GM12878 (cell line): Measurements from ENCODE around the gene TOP2B. TPM values are rescaled to one million over a fixed set of nuclear protein-coding genes. Genes with fewer than 3 reads are reported as not detected.

Experiments
- CBX3 ChIP-seq: fragments of 200-600 bp; sonication (generic); IDR thresholded peaks from 2 replicates; pipeline ENCODE4 v1.6.1; 2016; ENCODE audit warnings: low read depth, borderline replicate concordance
- CEBPB ChIP-seq, 2 experiments: fragments of 150-350 bp in 1 of 2; IDR thresholded peaks; 2 replicates each; pipeline ENCODE4 v1.6.1; 2012 to 2014; ENCODE audit warnings: low read depth in 2 of 2, low read length in 2 of 2, borderline replicate concordance in 1 of 2, inconsistent platforms in 1 of 2
- CEBPZ ChIP-seq: fragments of 150-350 bp; IDR thresholded peaks from 2 replicates; pipeline ENCODE4 v1.6.1; 2016; ENCODE audit warnings: low read depth, low read length
- DPF2 ChIP-seq: fragments of 450-650 bp; IDR thresholded peaks from 2 replicates; pipeline ENCODE4 v1.6.1; 2017; ENCODE audit warnings: mild to moderate bottlenecking
- EGR1 ChIP-seq, 2 experiments: IDR thresholded peaks; 1 replicate in 1 of 2; 2 replicates in 1 of 2; pipeline ENCODE4 v1.6.1; 2011 to 2012; ENCODE audit warnings: low read depth in 2 of 2, low read length in 2 of 2, borderline replicate concordance in 1 of 2, mild to moderate bottlenecking in 1 of 2, moderate library complexity in 1 of 2
- IKZF1 ChIP-seq: fragments of 450-650 bp; conservative IDR thresholded peaks from 2 replicates; pipeline ENCODE4 v1.6.1; 2017; ENCODE audit warnings: antibody characterized with exemption, mild to moderate bottlenecking
- KAT2A ChIP-seq: conservative IDR thresholded peaks from 2 replicates; pipeline ENCODE4 v1.6.1; 2011; ENCODE audit warnings: low read depth, low read length; ENCODE audit not compliant: control insufficient read depth
- NFXL1 ChIP-seq: fragments of 450-650 bp; IDR thresholded peaks from 2 replicates; pipeline ENCODE4 v1.6.1; 2017; ENCODE audit warnings: antibody characterized with exemption, mild to moderate bottlenecking, borderline replicate concordance
- NR2C2 ChIP-seq: IDR thresholded peaks from 2 replicates; pipeline ENCODE4 v1.6.1; 2011; ENCODE audit warnings: borderline replicate concordance, low read depth; ENCODE audit not compliant: control insufficient read depth, insufficient read length
- POLR2A ChIP-seq: IDR thresholded peaks from 2 replicates; pipeline ENCODE4 v1.6.1; 2011; ENCODE audit warnings: low read depth, mild to moderate bottlenecking, low read length
- POLR2AphosphoS5 ChIP-seq: IDR thresholded peaks from 2 replicates; pipeline ENCODE4 v1.6.1; 2011; ENCODE audit warnings: mild to moderate bottlenecking, low read length, inconsistent platforms
- POU2F2 ChIP-seq: IDR thresholded peaks from 3 replicates; pipeline ENCODE4 v1.6.1; 2011; ENCODE audit warnings: low read depth, mild to moderate bottlenecking, low read length, borderline replicate concordance
- RELA ChIP-seq: fragments of 450-650 bp; IDR thresholded peaks from 2 replicates; pipeline ENCODE4 v1.8.0; 2014; ENCODE audit warnings: borderline replicate concordance; ENCODE audit not compliant: partially characterized antibody
- SMAD1 ChIP-seq: fragments of 450-650 bp; IDR thresholded peaks from 2 replicates; pipeline ENCODE4 v1.6.1; 2018; ENCODE audit warnings: mild to moderate bottlenecking, low read depth; ENCODE audit not compliant: partially characterized antibody
- SMAD5 ChIP-seq: IDR thresholded peaks from 2 replicates; pipeline ENCODE4 v1.6.1; 2016; ENCODE audit warnings: antibody characterized with exemption, low read depth
- TCF3 ChIP-seq: IDR thresholded peaks from 2 replicates; pipeline ENCODE4 v1.6.1; 2012; ENCODE audit warnings: low read depth, mild to moderate bottlenecking, low read length, borderline replicate concordance; ENCODE audit not compliant: insufficient read depth
- TCF7 ChIP-seq: IDR thresholded peaks from 2 replicates; pipeline ENCODE4 v1.6.1; 2014; ENCODE audit warnings: antibody characterized with exemption, borderline replicate concordance
- USF1 ChIP-seq: IDR thresholded peaks from 2 replicates; pipeline ENCODE4 v1.6.1; 2011; ENCODE audit warnings: borderline replicate concordance, low read depth, mild to moderate bottlenecking, moderate library complexity, mixed read lengths, low read length; ENCODE audit not compliant: insufficient read depth; ENCODE audit errors: extremely low read length
- YBX1 ChIP-seq: fragments of 450-650 bp; IDR thresholded peaks from 2 replicates; pipeline ENCODE4 v1.6.1; 2016; ENCODE audit warnings: antibody characterized with exemption
- ZSCAN29 ChIP-seq: fragments of 450-650 bp; IDR thresholded peaks from 2 replicates; pipeline ENCODE4 v1.6.1; 2017; ENCODE audit warnings: mild to moderate bottlenecking, moderate library complexity
- polyA plus RNA-seq, 11 experiments: library from polyadenylated mRNA; depleted of rRNA in 4 of 11; unstranded in 6 of 11; stranded (reverse) in 5 of 11; fragments of >200 nt; fragmentation: Nextera tagmentation in 4 of 11; fragmentation: Illumina TruSeq in 1 of 11; extraction: Ambion mirVana in 4 of 11; extraction: Trizol in 1 of 11; gene quantifications; 1 replicate in 1 of 11; 2 replicates in 10 of 11; pipeline versions ENCODE4 v1.2.1 to v1.2.3, GENCODE V29; 2011 to 2016; ENCODE audit warnings: inconsistent platforms in 2 of 11, missing spikeins in 2 of 11, low read depth in 1 of 11
- total RNA-seq, 4 experiments: library from RNA; depleted of rRNA in 3 of 4; stranded (reverse); fragments of >200 nt in 3 of 4; fragmentation: Illumina TruSeq in 1 of 4; extraction: Trizol in 1 of 4; gene quantifications; 2 replicates each; pipeline versions ENCODE4 v1.2.1 to v1.2.3, GENCODE V29; 2013 to 2021
- TF ChIP-seq, protein P1 (sequence below): fragments of 150-350 bp; IDR thresholded peaks from 2 replicates; pipeline ENCODE4 v1.6.1; 2014; ENCODE audit warnings: mild to moderate bottlenecking, low read depth, low read length
- TF ChIP-seq, protein P2 (sequence below): IDR thresholded peaks from 2 replicates; pipeline ENCODE4 v1.6.1; 2012; ENCODE audit warnings: low read depth, low read length, improper control_type of control experiment
- TF ChIP-seq, protein P3 (sequence below): fragments of 450-650 bp; IDR thresholded peaks from 2 replicates; pipeline ENCODE4 v1.6.1; 2018; ENCODE audit warnings: borderline replicate concordance, mild to moderate bottlenecking; ENCODE audit not compliant: partially characterized antibody

The TOP2B gene
- total and polyA plus RNA-seq, 10 of the 15 experiments (the other 5 are each of a cell fraction or from before 2014, with no cell fraction given), result 28.6 to 134 (median 83.4) TPM

DNA sequence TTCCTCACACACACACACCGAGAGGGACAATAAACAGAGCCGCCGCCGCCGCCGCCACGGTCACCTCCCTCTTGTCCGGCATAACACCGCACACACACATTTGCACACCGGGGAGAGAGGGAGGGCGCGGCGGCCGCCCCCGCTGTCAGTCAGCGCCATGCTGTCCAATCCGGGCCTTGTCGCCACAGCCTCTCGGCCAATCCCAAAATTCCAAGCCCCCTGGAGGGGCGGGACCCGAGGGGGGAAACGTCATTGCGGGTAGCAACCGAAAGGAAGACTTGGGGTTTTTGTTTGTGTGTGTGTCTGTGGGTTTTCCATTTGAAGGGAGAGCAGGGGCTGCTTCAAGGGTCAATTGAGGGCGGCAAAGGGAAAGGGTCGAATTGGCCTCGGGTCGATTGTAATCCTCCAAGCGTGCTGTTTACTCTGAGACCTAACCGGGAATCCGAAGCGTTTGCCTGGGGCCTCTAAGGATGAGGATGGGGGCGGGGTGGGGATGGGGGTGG lies at the start of gene TOP2B (continued):
- TF ChIP-seq, protein P1, sequence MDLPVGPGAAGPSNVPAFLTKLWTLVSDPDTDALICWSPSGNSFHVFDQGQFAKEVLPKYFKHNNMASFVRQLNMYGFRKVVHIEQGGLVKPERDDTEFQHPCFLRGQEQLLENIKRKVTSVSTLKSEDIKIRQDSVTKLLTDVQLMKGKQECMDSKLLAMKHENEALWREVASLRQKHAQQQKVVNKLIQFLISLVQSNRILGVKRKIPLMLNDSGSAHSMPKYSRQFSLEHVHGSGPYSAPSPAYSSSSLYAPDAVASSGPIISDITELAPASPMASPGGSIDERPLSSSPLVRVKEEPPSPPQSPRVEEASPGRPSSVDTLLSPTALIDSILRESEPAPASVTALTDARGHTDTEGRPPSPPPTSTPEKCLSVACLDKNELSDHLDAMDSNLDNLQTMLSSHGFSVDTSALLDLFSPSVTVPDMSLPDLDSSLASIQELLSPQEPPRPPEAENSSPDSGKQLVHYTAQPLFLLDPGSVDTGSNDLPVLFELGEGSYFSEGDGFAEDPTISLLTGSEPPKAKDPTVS, result no peak
- no peak for TF ChIP-seq CEBPZ
- TF ChIP-seq POLR2A, result peak; percentile 85
- no peak for TF ChIP-seq YBX1
- TF ChIP-seq KAT2A, result no peak
- TF ChIP-seq TCF3, result 0 out of 2 replicates have a peak, but pooled peaks have one; percentile 14
- TF ChIP-seq ZSCAN29, result no peak; the same call in 1 of the 2 replicates
- TF ChIP-seq POLR2AphosphoS5, result peak; percentile 39; the same call in 1 of the 2 replicates
- TF ChIP-seq IKZF1, result peak; percentile 44
- TF ChIP-seq NFXL1, result no peak
- peak; percentile 78 for TF ChIP-seq SMAD5
- TF ChIP-seq USF1, result no peak
- peak; percentile 47 for TF ChIP-seq POU2F2
- TF ChIP-seq, protein P2, sequence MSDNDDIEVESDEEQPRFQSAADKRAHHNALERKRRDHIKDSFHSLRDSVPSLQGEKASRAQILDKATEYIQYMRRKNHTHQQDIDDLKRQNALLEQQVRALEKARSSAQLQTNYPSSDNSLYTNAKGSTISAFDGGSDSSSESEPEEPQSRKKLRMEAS, result no peak
- no peak for TF ChIP-seq TCF7
- peak in 1 of 2 experiments; percentile 83; a peak in 2 of 3 replicates for TF ChIP-seq EGR1 (IDR thresholded peaks at IDR 0.05; ENCODE audit: borderline replicate concordance in 1 of 2, low read depth in 2 of 2, low read length in 2 of 2)
- peak; percentile 95 for TF ChIP-seq DPF2
- TF ChIP-seq CBX3, result no peak
- TF ChIP-seq RELA, result no peak
- TF ChIP-seq, protein P3, sequence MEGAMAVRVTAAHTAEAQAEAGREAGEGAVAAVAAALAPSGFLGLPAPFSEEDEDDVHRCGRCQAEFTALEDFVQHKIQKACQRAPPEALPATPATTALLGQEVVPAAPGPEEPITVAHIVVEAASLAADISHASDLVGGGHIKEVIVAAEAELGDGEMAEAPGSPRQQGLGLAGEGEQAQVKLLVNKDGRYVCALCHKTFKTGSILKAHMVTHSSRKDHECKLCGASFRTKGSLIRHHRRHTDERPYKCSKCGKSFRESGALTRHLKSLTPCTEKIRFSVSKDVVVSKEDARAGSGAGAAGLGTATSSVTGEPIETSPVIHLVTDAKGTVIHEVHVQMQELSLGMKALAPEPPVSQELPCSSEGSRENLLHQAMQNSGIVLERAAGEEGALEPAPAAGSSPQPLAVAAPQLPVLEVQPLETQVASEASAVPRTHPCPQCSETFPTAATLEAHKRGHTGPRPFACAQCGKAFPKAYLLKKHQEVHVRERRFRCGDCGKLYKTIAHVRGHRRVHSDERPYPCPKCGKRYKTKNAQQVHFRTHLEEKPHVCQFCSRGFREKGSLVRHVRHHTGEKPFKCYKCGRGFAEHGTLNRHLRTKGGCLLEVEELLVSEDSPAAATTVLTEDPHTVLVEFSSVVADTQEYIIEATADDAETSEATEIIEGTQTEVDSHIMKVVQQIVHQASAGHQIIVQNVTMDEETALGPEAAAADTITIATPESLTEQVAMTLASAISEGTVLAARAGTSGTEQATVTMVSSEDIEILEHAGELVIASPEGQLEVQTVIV, result no peak
- TF ChIP-seq SMAD1, result no peak
- TF ChIP-seq CEBPB (IDR thresholded peaks at IDR 0.05; ENCODE audit: borderline replicate concordance in 1 of 2, low read depth in 2 of 2, low read length in 2 of 2), result peak in 1 of 2 experiments; percentile 89; a peak in 1 of 4 replicates
- TF ChIP-seq NR2C2, result no peak
